GM19452 (cell line): Measurements from ENCODE around the gene ANGEL2.
"Not testable (repeated sequence)": the region's sequence is repeated elsewhere in the genome, so short reads cannot be mapped to it uniquely, and the experiment has no call there.

Experiments used
- ATAC-seq: cut with Tn5 transposase; IDR thresholded peaks from one replicate; pipeline ENCODE4 v1.9.1; 2021; ENCODE audit not compliant: unreplicated experiment

ANGEL2 gene

DNA sequence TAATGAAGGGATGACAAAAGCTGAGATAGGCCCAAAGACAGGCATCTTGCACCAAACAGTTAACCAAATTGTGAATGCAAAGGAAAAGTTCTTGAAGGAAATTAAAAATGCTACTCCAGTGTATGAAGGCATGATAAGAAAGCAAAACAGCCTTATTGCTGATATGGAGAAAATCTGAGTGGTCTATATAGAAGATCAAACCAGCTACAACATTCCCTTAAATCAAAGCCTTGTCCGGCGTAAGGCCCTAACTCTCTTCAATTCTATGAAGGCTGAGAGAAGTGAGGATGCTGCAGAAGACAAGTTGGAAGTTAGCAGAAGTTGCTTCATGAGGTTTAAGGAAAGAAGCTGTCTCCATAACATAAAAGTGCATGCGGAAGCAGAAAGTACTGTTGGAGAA, 4.3 kb upstream of the ANGEL2 start:
- ATAC-seq, result no peak

DNA sequence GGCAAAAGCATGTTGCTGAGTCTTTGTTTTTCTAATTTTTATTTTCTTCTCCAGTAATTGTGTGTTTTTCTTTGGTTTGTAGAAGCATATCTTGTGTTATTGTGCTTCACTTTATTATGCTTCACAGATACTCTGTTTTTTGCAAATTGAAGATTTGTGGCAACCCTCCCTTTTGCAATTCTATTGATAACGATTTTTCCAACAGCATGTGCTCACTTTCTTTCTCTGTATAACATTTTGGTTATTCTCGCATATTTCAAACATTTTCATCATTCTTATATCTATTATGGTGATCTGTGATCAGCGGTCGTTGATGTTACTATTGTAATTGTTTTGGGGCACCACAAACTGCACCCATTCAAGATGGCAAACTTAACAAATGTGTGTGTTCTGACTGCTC, 3.8 kb upstream of the ANGEL2 start:
- no peak for ATAC-seq

DNA sequence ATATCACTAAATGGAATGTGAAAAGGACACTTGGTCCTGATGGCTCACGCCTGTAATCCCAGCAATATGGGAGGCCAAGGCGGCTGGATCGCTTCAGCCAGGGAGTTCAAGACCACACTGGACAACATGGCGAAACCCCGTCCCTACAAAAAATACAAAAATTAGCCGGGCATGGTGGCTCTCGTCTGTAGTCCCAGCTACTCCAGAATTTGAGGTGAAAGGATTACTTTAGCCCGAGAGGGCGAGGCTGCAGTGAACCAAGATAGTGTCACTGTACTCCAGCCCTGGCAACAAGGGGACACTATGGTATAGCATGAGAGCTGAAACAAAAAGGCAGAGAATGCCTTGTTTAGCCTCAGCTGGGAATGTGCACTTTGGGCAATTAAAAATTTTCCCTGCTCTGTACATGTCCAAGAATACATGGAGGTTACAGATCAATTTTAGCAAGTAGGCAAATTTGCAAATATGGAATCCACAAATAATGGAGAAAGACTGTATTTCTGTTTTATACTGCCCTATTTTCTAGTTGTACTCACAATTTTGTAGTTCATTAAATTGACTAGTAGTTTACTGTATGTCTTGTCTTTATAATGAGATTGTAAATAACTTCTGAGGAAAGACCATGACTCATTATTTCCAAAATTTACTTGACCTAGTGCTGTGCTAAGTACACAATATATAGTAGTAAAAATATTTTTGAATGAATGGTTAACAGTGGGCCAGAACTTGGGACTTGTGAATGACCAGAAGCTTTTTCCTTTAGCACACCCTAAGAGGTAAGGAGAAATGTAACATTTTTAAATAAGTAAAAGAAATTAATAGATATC, 2.0 kb upstream of the ANGEL2 start:
- ATAC-seq, result no peak

DNA sequence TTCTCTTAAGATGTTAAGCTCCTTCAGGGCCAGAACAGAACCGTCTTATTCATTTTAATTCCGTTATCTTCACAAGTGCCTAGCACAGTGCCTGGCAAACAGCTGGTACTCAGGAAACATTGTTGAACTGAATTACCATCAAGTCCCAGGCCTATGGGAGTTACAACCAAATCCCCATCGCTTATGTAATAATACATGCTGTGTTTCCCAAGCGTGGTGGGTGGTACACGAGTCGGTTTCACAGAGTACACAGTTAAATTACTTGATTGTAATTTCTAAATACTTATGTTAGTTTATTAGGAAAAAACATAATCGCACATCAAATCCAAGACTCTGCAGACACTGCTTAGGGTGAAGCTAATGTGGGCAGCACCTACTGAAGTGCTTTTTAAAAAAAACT, 1.0 kb downstream of the ANGEL2 start:
- ATAC-seq, result peak; percentile 1

DNA sequence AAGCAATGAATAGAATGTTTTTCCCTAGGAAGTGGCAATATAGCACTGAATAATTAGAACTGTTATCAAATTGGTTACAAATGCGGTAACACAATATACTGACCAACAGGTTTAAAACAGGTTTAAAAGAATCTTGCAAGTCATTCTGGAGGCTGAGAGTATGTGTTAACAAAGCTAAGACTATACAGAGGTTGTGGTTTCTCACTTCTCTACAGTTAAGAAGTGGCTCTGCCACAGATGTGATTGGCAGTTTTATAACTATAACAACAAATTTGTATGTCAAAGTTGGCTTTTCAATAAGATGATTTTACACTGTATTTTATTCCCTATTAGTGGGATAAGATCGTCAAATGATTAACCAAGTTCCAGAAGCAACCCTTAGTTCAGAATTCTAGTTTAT, 7.1 kb downstream of the ANGEL2 start:
- peak; percentile 80 for ATAC-seq

DNA sequence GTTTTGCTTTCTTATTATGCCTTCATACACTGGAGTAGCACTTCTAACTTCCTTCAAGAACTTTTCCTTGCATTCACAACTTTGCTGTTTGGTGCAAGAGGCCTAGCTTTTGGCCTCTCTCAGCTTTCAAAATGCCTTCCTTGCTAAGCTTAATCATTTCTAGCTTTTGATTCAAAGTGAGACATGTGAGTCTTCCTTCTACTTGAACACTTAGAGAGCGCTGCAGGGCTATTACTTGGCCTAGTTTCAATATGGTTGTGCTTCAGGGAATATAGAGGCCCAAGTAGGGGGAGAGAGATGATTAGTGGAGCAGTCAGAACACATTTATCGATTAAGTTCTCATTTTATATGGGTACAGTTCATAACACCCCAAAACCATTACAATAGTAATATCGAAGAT, 12.4 kb downstream of the ANGEL2 start:
- ATAC-seq, result peak; percentile 75

DNA sequence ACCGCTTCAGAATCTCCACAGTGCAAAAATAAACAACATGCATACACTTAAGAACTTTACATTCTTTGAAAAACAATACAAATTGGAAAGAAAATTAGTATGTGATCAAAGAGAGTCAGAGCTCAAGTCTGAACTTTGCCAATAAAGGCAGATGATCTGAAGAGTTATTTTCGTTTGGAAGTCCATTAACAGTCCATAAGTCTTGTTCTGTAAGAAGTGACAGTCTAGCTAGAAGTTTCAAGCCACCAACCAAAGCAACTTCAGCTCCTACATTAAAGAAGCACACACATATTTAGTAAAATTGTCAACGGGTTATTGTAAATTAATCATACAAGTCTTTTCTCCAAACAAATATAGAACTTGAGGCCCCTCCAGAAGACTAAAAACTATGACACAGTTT, 20.7 kb downstream of the ANGEL2 start:
- no peak for ATAC-seq

DNA sequence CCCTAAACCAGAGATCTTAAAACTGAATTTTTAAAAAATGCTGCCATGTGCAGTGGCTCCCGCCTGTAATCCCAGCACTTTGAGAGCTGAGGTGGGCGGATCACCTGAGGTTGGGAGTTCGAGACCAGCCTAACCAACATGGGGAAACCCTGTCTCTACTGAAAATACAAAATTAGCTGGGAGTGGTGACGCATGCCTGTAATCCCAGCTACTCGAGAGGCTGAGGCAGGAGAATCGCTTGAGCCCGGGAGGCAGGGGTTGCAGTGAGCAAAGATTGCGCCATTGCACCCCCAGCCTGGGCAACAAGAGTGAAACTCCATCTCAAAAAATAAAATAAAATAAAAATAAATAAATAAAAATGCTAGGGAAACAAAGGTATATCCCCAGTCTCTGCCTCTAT, 21.7 kb downstream of the ANGEL2 start:
- not testable (repeated sequence) for ATAC-seq

DNA sequence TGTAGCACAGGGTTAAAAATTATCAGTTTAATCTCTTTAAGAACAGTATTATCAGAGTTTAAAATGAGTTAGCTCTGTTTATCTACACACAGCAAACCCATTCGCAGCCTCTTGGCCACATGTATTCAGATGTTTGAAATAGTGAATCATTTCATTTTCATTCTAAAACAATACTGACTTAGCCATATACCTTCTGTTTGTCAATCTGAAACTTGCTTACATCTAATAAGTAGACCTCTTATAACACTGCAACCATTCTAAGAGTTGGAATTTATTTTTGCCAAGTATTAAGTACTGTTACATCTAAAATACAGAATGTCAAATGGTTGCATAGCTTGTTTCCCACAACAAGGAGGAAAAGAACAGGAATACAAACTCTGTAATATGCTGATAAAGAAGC, 25.4 kb downstream of the ANGEL2 start:
- no peak for ATAC-seq

DNA sequence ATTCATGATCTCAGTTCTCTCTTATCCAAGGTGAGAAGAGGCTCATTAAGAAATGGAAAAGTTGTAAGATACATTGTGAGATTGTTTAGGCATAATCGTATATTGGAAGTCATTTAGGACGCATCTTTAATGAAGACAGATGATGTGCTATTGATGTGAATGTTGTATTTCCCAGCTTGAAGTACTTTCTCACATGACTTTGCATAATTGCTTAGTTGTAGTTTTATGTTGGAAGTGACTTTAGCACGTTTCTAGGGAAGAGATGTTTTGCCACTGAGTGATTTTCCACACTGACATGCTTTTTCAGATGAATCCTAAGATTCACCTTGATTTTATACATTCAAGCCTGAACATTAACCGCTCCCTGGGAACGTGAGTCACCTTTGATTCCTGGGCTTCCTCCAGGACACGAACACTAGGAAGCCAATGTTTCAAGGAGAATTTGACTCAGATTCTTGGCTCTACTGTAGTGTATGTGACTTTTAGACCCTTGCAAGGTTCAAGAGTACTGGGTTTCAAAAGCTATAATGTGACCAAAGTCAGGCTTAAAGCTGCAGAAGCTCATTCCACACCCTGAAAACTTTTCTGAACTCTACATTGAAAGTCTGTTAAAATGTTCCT, 27.9 kb downstream of the ANGEL2 start:
- no peak for ATAC-seq

DNA sequence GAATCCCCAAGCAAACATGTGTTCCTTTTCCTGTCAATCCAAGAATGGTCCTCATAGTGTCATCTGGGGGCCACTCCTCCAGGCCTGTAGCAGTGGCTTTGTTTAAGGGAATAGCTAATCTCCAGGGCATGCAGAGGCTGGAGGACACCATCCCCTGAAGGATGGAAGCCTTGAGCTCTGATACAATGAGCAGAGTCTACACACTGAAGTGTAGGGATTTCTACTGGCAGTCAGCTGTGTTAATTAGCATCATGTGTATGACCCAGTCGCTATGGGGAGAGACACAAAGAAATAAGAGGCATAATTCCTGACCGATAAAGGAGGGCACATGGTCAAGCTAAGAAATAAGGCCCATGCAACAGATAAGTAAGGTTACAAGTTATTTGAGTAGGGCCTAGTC, 29.1 kb downstream of the ANGEL2 start:
- ATAC-seq, result no peak

DNA sequence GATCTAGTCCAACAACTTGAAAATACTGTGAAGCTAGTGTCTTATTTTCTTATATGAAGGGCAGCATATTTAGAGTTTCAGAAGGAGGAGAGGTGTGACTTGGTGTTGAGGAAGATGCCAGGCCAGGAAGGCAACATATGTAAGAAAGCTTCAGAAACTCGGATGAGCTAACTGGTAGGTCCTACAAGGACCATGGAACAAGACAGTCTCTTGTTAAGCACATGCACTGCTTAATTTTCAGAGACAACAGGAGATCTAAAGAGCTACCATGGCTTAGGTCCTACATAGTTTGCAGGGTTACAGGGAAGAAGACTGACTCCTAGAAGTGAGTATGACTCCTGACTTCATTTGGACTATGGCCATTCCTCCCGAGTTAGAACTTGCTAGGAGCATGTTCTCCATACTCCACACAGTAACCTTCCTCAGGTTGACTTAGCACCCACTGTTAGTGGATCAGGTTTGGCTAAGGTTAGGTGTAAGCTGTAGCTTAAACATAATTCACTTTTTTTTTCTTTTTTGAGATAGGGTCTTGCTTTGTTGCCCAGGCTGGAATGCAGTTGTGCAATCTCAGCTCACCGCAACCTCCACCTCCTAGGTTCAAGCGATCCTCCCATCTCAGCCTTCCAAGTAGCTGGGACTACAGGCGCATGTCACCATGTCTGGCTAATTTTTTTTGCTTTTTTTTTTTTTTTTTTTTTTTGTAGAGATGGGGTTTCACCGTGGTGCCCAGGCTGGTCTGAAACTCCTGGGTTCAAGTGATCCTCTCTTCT, 31.0 kb downstream of the ANGEL2 start:
- ATAC-seq, result no peak

DNA sequence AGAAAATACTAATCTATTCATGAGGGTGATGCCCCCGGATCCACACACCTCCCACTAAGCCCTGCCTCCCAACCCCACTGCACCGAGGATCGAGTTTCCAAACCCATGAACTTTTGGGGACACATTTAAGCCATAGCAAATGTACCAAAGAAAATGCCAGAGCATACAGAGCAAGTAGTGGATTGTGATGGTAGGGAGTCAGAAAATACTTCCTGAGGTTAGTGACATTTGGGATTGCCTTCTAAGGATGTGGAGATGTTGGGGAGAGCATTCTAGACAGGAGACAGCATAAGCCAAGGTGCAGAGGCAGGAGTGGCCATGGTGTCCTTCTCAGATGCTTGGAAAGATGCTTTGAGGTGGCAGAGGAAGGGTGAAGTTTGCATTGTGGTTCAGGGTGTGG, 32.2 kb downstream of the ANGEL2 start:
- no peak for ATAC-seq

DNA sequence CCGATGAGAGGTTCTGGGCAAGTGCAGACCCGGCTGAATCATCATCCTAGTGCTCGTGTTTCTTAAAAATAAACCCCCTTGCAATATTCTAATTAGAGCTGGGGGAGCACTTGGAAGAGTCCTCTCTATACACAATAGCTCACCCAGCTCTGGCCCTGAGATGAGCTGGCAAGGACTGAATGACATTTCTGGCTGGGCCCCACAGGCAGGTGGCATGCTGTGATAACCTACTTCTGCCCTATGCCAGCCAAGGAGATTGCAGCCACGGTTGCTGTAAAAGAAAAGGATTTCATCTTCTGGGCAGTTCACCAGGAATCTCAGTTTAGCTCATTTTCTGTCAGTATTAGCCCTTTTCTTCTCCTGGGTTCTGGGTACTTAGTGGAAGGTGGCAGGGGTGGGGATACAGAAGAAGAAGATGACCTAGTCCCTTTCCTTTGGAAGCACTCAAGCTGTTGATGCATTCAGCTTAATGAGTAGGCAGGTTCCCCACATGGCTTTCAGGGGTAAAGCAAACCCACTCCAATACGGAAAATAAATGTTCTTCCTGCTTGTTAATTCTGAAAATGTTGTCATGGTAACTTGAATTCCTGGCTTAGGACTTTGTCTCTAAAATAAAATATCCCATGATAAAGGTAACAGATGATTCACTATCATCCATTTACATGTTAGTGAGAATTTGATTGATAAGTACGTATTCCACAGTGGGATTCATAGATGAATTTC, 33.1 kb downstream of the ANGEL2 start:
- ATAC-seq, result no peak

DNA sequence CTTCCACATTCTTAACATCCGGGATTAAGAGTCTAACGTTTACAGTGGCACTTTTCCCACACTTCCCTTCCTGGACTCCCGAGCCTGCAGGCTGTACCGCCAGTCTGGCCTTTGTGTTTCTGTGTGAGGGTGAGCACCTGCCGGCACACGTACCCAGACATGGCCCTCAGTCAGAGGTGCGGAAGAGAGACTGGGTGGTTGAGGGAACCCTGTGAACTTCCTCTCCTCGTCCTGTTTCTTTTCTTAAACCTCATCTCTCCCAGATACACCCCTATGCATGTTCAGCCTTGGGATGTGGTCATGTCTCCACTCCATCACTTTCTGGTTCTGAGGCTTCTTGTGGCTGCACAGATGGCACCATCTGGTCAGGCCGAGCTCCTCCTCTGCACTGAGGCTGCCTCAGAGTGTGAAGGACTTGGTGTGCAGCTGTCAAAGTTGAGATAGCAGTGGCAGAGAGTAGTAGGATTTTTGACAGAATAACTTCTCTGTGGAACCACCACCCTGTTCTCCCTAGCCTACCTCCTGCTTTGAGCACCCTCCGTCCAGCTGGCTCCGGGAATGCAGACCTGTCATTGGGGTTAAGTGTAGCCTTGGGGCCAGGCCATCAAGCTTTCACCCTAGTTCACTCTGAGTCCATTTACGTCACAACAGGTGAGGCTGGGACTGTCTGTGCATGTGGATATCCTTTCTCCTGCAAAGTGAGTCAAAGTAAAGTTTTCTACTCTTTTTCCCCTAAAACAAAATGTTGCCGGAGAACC, 33.9 kb downstream of the ANGEL2 start:
- peak; percentile 77 for ATAC-seq

DNA sequence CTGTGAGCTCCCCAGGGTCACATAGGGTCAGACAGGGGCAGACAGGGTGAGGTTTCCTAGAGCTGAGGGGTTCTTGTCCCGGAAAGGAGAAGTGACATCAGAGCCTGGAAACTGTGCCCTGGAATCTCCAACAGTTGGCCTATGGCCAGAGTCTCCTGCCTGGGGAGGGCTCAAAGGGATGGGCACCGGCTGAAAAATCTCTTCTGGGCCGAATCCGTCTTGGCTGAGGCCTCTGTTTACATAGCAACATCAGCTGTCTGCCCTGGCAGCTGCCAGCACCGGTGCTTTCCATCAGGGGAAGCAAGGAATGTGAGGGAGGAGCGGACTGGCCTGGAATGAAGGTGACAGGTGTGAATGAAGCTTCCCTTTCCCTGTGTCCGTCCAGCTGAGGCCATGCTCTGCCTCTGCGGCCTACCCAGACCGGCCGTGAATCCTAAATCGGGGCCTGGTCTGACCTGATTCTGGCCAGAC, 34.6 kb downstream of the ANGEL2 start:
- ATAC-seq, result no peak

DNA sequence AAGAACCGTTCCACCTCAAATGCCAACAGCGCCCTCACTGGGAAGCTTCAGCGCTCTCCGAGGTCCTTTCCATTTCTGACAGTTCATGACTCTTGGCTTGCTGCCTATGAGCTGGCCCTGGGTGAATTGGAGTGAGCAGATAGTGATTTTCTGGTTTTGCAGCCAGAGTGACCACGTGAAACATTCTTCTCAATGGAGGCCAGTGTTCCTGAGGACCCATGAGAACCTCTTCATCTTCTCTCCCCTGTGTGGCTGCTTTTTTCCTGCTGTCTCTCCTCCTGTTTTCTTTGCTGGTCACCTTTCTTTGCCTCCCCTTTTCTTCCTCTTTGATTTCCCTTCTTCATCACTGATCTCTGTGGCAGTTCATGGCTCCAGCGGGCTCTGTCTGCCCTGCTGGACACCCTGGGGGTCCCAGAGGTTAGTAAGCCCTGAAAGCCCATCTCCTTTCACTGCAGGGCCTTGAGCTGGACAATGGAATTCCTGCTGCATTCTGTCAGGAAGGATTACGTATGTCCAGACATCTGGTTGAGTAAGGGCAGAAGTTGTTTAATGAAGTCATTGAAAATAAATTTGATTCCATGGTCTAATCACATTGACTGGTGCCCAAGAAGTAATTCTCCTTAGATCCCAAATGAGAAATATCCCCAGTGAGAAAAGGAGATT, 35.4 kb downstream of the ANGEL2 start:
- ATAC-seq, result no peak

DNA sequence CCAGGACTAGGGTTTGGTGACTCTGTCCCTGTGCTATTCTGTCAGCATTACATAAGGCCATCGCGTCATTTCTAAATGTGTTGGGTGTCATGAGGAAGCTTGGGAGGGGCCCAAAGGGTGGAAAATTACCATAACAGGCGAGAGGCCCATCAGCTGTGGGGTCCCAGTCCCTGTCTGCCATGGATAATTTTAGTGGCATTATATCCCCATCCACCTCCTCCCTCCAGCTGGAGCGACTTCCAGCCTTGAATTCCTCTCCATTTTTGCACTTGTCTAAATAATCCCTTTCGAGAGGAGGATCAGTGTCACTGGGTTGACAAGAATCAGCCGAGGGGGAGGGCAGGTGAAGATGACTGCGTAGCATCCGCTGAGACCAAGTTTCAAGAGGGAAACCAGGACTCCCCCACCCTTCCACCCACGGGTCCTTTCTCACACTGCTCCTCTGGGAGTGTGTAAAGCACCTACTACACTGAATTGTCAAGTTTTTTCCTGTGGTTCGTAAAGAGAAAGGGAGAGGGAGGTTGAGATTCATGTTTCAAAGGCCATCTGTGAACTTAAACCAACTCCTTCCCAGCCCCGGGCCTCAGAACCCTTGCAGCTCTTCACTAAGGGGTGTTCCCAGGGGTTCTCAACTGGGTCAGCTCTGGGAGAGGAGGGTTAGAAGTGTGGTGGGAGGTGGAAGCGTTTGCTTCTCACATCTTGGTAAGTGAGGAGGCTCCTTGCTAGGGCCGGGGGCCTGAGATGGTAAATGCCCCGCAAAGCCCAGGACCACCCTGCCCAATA, 36.1 kb downstream of the ANGEL2 start:
- ATAC-seq, result peak; percentile 56
